HepG2 (cell line): Measurements from ENCODE around the gene PDZD7. TPM values are rescaled to one million over a fixed set of nuclear protein-coding genes. Genes with fewer than 3 reads are reported as not detected.
"Not testable (repeated sequence)": the region's sequence is repeated elsewhere in the genome, so short reads cannot be mapped to it uniquely, and the experiment has no call there.

Experiments used
- ATAC-seq: fragments of 200-7000 bp; cut with Tn5 transposase; 3 replicates; pipeline ENCODE4 v1.9.1; 2020; ENCODE audit warnings: mild to moderate bottlenecking, moderate library complexity
- BruUV-seq: library from RNA; stranded (reverse); fragments of 400-500 nt; replicated peaks from 2 replicates; lab custom pipeline; 2021; lab: Mats Ljungman, UMichigan
- CTCF ChIA-PET: fragments of 300-600 bp; formaldehyde crosslinking; extraction: SDS; loops from one replicate; lab custom pipeline; 2021; ENCODE audit warnings: low total read pairs, inconsistent platforms, low intra/inter-chr PET ratio; lab: Yijun Ruan, JAX
- POLR2A ChIA-PET: fragments of 350-600 bp; sonication (Branson Sonifier 250); formaldehyde crosslinking; loops from one replicate; lab custom pipeline; 2020; ENCODE audit warnings: antibody characterized with exemption, inconsistent platforms; lab: Yijun Ruan, JAX
- DNase-seq: peaks from one replicate; pipeline ENCODE4 v3.0.0-alpha.2; 2015; ENCODE audit warnings: low spot score
- FAIRE-seq: peaks from 3 replicates; lab custom pipeline; 2011; peaks lifted over from hg19 to GRCh38; lab: Jason Lieb, UNC
- H2AFZ ChIP-seq: one replicate; pipeline ENCODE4 v1.6.1; 2011; ENCODE audit warnings: low read length, inconsistent platforms
- H3K27ac ChIP-seq: fragments of 300-600 bp; 3 replicates; pipeline ENCODE4 v1.8.0; 2011; ENCODE audit warnings: mixed run types, mild to moderate bottlenecking, mixed read lengths, low read length, inconsistent platforms; ENCODE audit not compliant: insufficient read depth; ENCODE audit errors: extremely low read length
- H3K27me3 ChIP-seq, 2 experiments: fragments of 200-600 bp in 1 of 2; 2 replicates in 1 of 2; 3 replicates in 1 of 2; pipeline versions ENCODE4 v1.6.0 to v1.8.0; 2011; ENCODE audit warnings: low read length in 2 of 2, mild to moderate bottlenecking in 2 of 2, moderate library complexity in 2 of 2, inconsistent platforms in 1 of 2; ENCODE audit not compliant: insufficient read depth in 2 of 2, control insufficient read depth in 1 of 2
- H3K36me3 ChIP-seq, 2 experiments: fragments of 200-600 bp in 1 of 2; replicated peaks in 1 of 2; 2 replicates in 1 of 2; 3 replicates in 1 of 2; pipeline versions ENCODE4 v1.5.1 to v1.8.0; 2011; ENCODE audit warnings: low read length in 2 of 2, inconsistent platforms in 1 of 2; ENCODE audit not compliant: insufficient read depth in 2 of 2, control insufficient read depth in 1 of 2
- H3K4me1 ChIP-seq: 2 replicates; pipeline ENCODE4 v1.5.1; 2012; ENCODE audit warnings: low read length, inconsistent platforms; ENCODE audit not compliant: insufficient read depth
- H3K4me2 ChIP-seq: 2 replicates; pipeline ENCODE4 v1.6.0; 2011; ENCODE audit warnings: low read depth, low read length, inconsistent platforms
- H3K4me3 ChIP-seq, 3 experiments: fragments of 200-600 bp in 1 of 3; sonication (generic), shearing (Covaris generic) in 1 of 3; replicated peaks in 1 of 3; 2 replicates each; pipeline ENCODE4 v1.5.1; 2011 to 2016; ENCODE audit warnings: low read length in 3 of 3, inconsistent platforms in 2 of 3, low read depth in 2 of 3, mild to moderate bottlenecking in 2 of 3, control low read depth in 1 of 3, mixed read lengths in 1 of 3; ENCODE audit not compliant: insufficient read depth in 1 of 3
- H3K79me2 ChIP-seq: one replicate; pipeline ENCODE4 v1.6.1; 2011; ENCODE audit warnings: low read length, inconsistent platforms; ENCODE audit not compliant: insufficient read depth
- H3K9ac ChIP-seq: 2 replicates; pipeline ENCODE4 v1.6.0; 2011; ENCODE audit warnings: mild to moderate bottlenecking, low read depth, low read length, inconsistent platforms; ENCODE audit not compliant: insufficient read depth
- H3K9me3 ChIP-seq: 2 replicates; pipeline ENCODE4 v1.5.1; 2012; ENCODE audit warnings: mild to moderate bottlenecking, low read length
- H4K20me1 ChIP-seq: 2 replicates; pipeline ENCODE4 v1.6.0; 2011; ENCODE audit warnings: inconsistent platforms, mild to moderate bottlenecking, low read length, moderate library complexity; ENCODE audit not compliant: insufficient read depth
- FOXJ3 ChIP-seq: sonication (generic); formaldehyde crosslinking; IDR thresholded peaks from 2 replicates; pipeline ENCODE4 v1.4.0; 2020; ENCODE audit warnings: missing genetic modification reagents, mild to moderate bottlenecking, borderline replicate concordance
- FOXP4 ChIP-seq: sonication (generic); formaldehyde crosslinking; IDR thresholded peaks from 2 replicates; pipeline ENCODE4 v1.4.0; 2020; ENCODE audit warnings: missing genetic modification reagents
- NR2C2 ChIP-seq: sonication (generic); formaldehyde crosslinking; IDR thresholded peaks from 2 replicates; pipeline ENCODE4 v1.4.0; 2020; ENCODE audit warnings: missing genetic modification reagents, mild to moderate bottlenecking, moderate library complexity, borderline replicate concordance
- PITX1 ChIP-seq: sonication (generic); formaldehyde crosslinking; IDR thresholded peaks from 2 replicates; pipeline ENCODE4 v1.5.1; 2020; ENCODE audit warnings: mild to moderate bottlenecking, missing genetic modification reagents
- PPARG ChIP-seq: conservative IDR thresholded peaks from 2 replicates; pipeline ENCODE4 v1.6.1; 2016; ENCODE audit warnings: missing biosample characterization, missing genetic modification reagents
- RARA ChIP-seq: IDR thresholded peaks from 2 replicates; pipeline ENCODE4 v1.6.1; 2016; ENCODE audit warnings: missing genetic modification reagents, missing compliant biosample characterization
- SALL1 ChIP-seq: sonication (generic); formaldehyde crosslinking; IDR thresholded peaks from 2 replicates; pipeline ENCODE4 v1.8.0; 2022; ENCODE audit warnings: mild to moderate bottlenecking, missing genetic modification reagents
- SOX13 ChIP-seq, 3 experiments: fragments of 450-650 bp in 1 of 3; sonication (generic) in 1 of 3; formaldehyde crosslinking in 1 of 3; IDR thresholded peaks in 2 of 3; conservative IDR thresholded peaks in 1 of 3; 2 replicates each; pipeline versions ENCODE4 v1.5.0 to v1.6.1; 2016 to 2020; ENCODE audit warnings: antibody characterized with exemption in 1 of 3, mild to moderate bottlenecking in 1 of 3, missing compliant biosample characterization in 1 of 3, missing genetic modification reagents in 1 of 3, moderate library complexity in 1 of 3
- ZBTB7B ChIP-seq: sonication (generic); formaldehyde crosslinking; IDR thresholded peaks from 2 replicates; pipeline ENCODE4 v1.4.0; 2020; ENCODE audit warnings: missing genetic modification reagents
- ZNF281 ChIP-seq: sonication (generic); formaldehyde crosslinking; IDR thresholded peaks from 2 replicates; pipeline ENCODE4 v1.4.0; 2020; ENCODE audit warnings: missing genetic modification reagents, borderline replicate concordance
- ZNF609 ChIP-seq: sonication (generic); formaldehyde crosslinking; IDR thresholded peaks from 2 replicates; pipeline ENCODE4 v1.4.0; 2020; ENCODE audit warnings: mild to moderate bottlenecking, missing genetic modification reagents, borderline replicate concordance
- ZNF614 ChIP-seq: IDR thresholded peaks from 2 replicates; pipeline ENCODE4 v1.6.1; 2018; ENCODE audit warnings: missing biosample characterization, missing genetic modification reagents, inconsistent platforms, borderline replicate concordance
- ZNF772 ChIP-seq: sonication (generic); formaldehyde crosslinking; IDR thresholded peaks from 2 replicates; pipeline ENCODE4 v1.5.0; 2020; ENCODE audit warnings: mild to moderate bottlenecking, missing genetic modification reagents
- WGBS: methylation state at CpG from one replicate; pipeline ENCODE4 v1.1.6; 2017; ENCODE audit warnings: low lambda C conversion rate; 5-methylcytosine and 5-hydroxymethylcytosine counted together
- in situ Hi-C: cut with HindIII; loops from 2 replicates; pipeline ENCODE4 v1.10.0; 2017; ENCODE audit warnings: low pct_unique_long_range_greater_than_20kb; ENCODE audit not compliant: extremely low pct_ligation_motif_present
- intact Hi-C: fragments of 100-400 bp; cut with micrococcal nuclease; formaldehyde crosslinking; loops from one replicate; pipeline ENCODE4 v1.10.0; 2022; ENCODE audit not compliant: unreplicated experiment
- polyA plus RNA-seq, 8 experiments: library from polyadenylated mRNA; depleted of rRNA in 3 of 8; stranded (reverse) in 7 of 8; unstranded in 1 of 8; fragments of >200 nt; fragmentation: Illumina TruSeq in 4 of 8; extraction: Trizol in 4 of 8; gene quantifications; 2 replicates each; pipeline versions ENCODE4 v1.2.1 to v1.2.3, GENCODE V29; 2011 to 2016; ENCODE audit warnings: low read depth in 4 of 8, missing spikeins in 1 of 8, mixed read lengths in 1 of 8; ENCODE audit not compliant: insufficient read depth in 1 of 8
- total RNA-seq, 5 experiments: library from RNA; depleted of rRNA; stranded (reverse); fragments of >200 nt; fragmentation: Illumina TruSeq; extraction: Trizol; gene quantifications; 2 replicates each; pipeline ENCODE4 v1.2.3, GENCODE V29; 2016; ENCODE audit warnings: low read depth in 1 of 5

PDZD7 gene
- total and polyA plus RNA-seq, 2 of the 13 experiments (the other 11 are each of a cell fraction or from before 2014, with no cell fraction given) = 0.58 to 0.73 TPM

- WGBS = 3% methylated on average over 4 of the region's 4 CpGs
- H3K79me2 ChIP-seq; ATAC-seq; CTCF ChIA-PET; BruUV-seq; H4K20me1 ChIP-seq; H3K9ac ChIP-seq; H3K9me3 ChIP-seq; H2AFZ ChIP-seq; H3K27me3 ChIP-seq; TF ChIP-seq SOX13 (IDR thresholded peaks at IDR 0.05): not testable (repeated sequence)
- intact Hi-C loops (loop anchor here (5.0 kb wide), 1 partner anchor 33 kb away; no protein-coding TSS in a partner anchor), in situ Hi-C loops (loop anchor here (5.0 kb wide), 1 partner anchor 33 kb away; no protein-coding TSS in a partner anchor)
- DNase-seq (peak; percentile 56), FAIRE-seq (peak; percentile 39)
- Histone ChIP-seq H3K4me2 (peak overlapping the region; percentile 46), H3K36me3 (peaks cover 9 to 28% of the 10 kb centered on the region in 2 experiments; a peak in 3 of 5 replicates), H3K4me3 (peak overlapping the region in 1 of 3 experiments; percentile 4; a peak in 1 of 6 replicates), H3K27ac (peak overlapping the region; percentile 43), H3K4me1 (peaks cover 55% of the 10 kb centered on the region)
- POLR2A ChIA-PET = interaction anchor here (1.0 to 1.5 kb wide), 4 partner anchors 9 to 37 kb away, joined by 3 to 15 read pairs (median 8); partner anchors contain the start of gene KAZALD1
- TF ChIP-seq ZNF281 (CRISPR knock-in tag) (peak; percentile 25; the same call in 1 of the 2 replicates), ZNF614 (CRISPR knock-in tag) (peak; percentile 54; the same call in 1 of the 2 replicates), SOX13 (CRISPR knock-in tag; conservative IDR thresholded peaks at IDR 0.05 in 1 of 2, IDR thresholded peaks at IDR 0.05 in 1 of 2) (peak in 1 of 2 experiments; percentile 39; a peak in 1 of 4 replicates), PPARG (CRISPR knock-in tag) (peak; percentile 59), FOXP4 (peak; percentile 29; the same call in 1 of the 2 replicates), ZBTB7B (CRISPR knock-in tag) (peak; percentile 70), SALL1 (CRISPR knock-in tag) (peak; percentile 71), PITX1 (CRISPR knock-in tag) (0 out of 2 replicates have a peak, but pooled peaks have one; percentile 46), NR2C2 (CRISPR knock-in tag) (peak; percentile 33; the same call in 1 of the 2 replicates), RARA (CRISPR knock-in tag) (peak; percentile 74), ZNF609 (CRISPR knock-in tag) (peak; percentile 55; the same call in 1 of the 2 replicates), FOXJ3 (peak; percentile 53; the same call in 1 of the 2 replicates), ZNF772 (CRISPR knock-in tag) (0 out of 2 replicates have a peak, but pooled peaks have one; percentile 40)
Measured at GRCh38 chr10:101034404-101034803, 3.5 kb upstream of the PDZD7 start.
